CD4-positive, alpha-beta T cell treated with Interleukin-1 beta for 1 hour (primary cell): Measurements from ENCODE around the gene NTSR1.

Experiments used
- DNase-seq, 2 donors: peaks; one replicate each; pipeline ENCODE4 v3.0.0-alpha.2; 2020 to 2022

Gene NTSR1

DNA sequence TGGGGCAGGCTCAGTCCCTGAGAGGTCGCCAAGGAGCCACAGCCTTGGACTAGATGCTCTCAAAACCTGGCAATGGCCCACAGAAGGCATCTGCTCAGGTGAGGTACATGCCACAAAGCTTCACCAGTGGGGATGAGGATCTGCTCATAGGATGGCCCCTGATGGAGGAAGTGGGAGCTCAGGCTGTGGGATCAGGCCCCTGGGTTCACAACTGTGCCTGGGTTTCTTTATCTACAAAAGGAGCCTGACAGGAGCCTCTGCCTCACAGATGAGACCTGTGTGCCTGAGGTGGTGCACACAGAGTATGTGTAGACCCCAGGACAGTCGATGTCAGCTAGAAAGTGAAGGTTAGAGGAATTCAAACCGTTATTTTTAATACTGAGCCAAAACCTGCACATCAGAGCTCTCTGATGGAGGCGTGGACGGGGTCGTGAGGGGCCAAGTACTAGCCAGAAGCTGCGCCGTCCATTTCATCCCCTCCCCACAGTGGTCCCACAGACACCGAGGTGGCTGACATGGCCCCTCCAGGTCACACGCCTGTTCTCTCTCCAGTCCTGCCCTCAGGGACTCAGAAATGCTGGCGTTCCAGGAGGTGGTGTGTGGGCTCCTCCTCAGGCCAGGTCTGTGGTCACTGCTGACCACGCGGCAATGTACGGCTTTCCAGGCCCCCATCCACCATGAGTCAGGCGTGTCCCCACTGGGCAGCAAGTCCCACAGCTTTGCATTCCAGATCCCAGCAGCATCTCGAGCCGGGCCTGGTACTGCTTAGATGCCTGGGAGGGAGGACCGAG is 33.3 kb downstream of the NTSR1 start:
- DNase-seq: no peak

DNA sequence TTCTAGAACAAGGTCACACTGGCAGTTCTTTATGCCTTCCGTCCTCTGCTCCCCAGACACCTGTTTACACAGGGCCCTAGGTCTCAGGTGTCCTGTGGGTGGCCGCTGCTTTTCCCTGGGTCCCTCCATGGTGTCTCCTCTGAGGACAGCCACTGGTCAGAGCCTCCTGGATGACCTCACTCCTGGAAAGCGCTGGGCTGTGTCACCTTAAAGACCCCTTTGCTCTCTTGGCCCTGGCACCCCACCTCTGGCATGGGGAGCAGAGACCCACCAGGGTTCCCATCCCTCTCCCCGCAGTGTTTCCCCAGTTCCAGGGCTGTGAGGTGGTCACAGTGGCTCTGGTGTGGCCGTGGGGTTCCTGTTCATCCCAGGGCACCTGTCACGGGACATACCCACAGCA is 33.9 kb downstream of the NTSR1 start:
- DNase-seq: no peak

DNA sequence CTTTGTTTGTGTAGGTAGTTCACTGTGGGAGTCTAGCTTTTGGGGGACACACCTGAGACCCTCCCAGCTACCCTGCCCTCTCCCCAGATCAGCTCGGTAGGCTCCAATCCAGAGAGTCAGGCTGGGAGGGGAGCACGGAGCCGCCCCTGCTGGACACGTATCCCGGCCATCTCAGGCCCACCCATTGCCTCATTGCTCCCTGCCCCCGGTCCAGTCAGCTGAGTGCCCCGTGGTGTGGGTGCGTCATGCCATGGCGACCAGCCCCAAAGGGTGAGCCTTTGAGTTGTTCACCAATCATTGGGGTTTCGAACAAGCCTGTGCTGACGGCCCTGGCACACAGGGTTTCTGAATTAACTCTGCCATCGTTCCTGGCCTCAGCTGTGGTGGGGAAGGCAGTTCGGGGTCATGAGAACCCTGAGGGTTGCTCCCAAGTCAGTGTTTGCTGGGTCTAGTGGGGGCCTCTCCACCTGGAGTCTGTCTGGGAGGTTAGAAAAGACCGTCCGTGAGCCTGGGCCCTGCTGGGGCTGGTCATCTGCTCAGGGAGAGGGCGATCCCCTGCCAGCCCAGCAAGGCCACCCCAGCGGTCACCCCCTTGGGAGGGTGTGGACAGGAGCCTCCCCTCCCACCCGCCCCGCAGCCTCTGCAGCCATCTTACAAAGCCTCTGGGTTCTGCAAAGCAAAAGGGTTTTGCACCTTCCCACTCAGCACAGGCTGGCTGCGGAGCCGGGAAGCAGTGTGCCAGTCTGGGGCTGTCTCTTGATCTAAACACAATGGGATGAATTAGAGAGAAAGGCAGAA is 34.5 kb downstream of the NTSR1 start:
- no peak for DNase-seq

DNA sequence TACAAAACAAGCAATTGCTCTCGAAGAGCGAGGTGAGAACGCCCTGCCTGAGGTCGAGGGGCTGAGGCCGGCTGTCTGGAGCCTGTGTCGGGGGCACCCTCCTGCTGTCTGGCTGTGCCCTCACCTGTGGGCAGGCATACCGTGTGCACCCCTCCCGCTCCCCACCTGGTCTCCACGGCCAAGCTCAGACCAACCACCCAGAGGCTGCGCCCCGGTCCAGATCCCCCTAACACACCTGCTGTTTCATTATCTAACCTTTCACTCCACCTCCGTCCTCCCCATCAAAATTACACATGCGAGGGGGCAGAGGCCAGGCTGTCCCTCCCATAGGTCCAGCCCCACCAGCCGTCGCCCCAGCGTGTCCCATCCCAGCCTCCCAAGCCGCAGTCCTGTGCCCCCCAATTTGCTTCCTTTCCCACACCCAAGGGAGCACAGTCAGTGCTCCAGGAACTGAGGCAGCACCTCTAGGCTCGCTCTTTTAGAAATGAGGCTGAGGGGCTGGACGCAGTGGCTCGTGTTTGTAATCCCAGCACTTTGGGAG is 35.2 kb downstream of the NTSR1 start:
- DNase-seq: no peak

DNA sequence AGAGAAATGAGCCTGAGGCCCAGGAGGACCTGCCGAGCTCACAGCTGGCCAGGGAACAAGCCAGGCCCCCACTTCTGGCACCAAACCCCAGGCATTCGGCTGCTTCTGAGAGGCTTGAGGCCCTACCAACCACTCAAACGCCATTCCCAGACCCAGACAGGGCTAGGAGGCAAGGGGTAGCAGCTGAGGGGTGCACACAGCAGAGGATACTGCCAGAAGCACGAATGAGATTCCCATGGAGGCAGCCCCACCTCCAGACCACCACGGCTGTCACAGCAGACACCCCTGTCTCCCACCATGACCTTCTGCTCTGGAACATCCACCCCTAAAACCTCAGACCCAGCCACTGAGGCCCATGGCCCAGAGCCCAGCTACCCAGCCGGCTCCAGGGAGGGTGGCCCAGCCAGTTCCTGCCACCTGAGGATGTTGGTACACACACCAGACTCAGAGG is 36.1 kb downstream of the NTSR1 start:
- no peak for DNase-seq

DNA sequence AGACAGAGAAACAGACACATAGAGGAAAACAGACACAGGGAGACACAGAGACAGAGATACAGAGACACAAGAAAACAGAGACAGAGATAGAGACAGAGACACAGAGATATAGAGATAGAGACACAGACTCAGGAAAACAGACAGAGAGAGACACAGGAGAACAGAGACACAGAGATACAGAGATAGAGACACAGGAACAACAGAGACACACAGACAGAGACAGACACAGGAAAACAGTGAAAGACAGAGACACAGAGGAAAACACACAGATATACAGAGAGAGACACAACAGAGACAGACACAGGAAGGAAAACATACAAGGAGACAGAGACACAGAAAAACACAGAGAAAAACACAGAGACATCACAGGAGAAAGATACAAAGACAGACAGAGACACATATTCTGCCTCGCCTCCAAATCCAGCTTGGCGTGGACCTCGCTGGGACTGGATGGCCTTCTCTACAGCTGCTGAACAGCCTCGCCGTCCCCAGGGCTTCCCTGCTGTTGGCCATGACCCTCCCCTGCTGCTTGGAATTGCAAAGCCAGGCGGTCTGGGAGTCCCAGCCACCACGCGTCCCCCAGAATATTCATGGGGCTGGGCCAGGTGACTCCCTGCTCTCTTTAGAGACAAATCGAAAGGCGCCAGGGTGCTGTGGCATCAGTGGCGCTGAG is 36.8 kb downstream of the NTSR1 start:
- no peak for DNase-seq

DNA sequence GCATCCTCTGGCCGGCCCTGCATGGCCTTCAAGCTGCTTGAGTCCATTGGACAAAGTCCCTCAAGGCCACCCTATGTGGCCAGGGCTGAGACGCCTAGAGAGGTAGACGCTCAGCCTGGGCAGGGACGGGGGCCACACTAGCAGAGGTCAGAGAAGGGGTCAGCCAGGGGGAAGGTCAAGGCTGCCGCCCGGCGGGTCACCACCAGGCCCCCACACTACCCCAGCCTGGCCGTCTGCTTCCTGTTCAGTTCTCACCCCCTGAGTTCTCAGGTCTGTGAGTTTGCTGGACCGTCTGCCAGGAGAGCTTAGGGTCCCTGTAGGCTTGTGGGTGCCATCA is 37.3 kb downstream of the NTSR1 start:
- DNase-seq: no peak

DNA sequence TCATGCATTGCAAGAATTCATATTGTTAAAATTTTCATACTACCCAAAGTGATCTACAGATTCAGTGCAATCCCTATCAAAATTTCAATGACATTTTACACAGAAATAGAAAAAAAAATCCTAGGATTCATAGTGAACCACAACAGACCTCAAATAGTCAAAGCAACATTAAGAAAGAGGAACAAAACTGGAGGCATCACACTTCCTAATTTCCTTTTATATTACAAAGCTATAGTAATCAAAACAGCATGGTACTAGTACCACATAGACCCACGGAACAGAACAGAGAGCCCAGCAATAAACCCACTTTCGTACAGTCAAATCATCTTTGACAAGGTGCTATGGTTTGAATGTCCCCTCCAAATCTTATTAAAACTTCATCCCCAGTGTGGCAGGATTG is 39.7 kb downstream of the NTSR1 start:
- no peak for DNase-seq

DNA sequence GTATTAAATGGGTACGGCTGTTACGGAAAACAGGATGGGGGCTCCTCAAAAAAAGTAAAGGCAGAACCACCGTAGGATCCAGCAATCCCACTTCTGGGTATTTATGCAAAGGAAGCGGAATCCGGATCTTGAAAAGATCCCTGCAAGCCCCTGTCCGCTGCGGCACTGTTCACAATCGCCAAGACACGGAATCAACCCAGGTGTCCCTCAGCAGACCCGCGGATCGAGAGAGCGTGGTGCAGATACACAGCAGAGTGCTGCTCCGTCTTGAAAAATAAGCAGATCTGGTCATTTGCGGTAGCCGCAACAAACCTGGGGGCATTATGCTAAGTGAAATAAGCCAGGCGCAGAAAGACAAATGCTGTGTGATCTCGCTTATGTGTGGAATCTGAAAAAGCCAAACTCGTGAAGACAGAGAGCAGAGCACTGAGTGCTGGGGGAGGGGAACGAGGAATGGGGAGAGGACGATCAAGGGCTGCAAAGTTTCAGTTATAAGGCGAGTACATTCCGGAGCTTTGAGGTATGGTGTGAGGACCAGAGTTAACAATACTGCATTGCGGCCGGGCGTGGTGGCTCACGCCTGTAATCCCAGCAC is 41.3 kb downstream of the NTSR1 start:
- no peak for DNase-seq

DNA sequence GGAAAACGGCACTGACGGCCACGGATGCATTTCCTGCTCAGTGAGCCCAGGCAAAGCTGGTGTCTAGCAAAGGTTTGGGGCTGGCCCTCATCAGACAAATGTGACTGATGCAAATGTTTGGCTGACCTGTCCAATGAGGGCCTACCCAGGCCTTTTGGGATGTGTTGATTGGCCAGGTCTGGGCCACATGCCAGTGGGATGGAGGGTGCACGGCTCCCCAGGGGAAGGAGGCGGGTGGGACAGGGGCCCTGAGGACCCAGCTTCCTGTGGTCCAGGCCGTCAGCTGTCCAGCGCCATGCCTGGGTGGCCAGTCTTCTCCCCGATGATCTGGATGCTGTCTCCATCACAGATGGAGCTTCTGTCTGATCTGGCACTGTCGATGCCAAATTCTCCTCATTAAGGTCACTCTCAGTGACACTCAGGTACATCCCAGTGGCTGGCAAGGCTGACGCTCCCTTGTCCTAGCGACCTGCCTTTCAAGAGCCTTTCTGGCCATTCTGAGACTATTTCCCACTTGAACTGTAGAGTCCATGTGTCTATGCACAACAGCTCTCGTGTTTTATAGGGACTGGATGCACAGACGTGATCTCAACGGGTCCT is 43.0 kb downstream of the NTSR1 start:
- DNase-seq: no peak

DNA sequence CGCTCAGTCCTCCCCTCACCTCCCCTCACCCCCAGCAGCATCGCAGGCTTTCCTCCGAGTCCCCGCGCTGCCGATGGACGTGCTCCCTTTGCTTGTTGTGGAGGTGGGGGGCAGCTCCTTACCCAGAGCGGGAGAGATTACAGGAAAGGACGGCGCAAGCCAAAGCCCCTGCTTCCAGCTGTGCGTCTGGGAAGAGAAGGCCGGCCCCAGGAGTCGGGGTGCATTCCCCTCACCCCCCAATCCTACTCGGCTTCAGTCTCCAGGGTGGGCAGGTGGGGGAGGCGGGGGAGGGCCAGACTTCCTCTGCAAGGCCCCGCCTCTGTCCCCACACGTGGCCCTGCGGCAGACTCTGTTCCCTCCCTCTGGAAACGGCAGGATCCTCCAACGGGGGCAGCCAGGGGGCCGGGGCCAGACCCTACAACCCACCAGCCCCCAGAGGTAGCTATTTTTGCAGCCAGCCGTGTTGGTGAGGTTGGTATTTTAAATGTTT is 43.6 kb downstream of the NTSR1 start:
- DNase-seq: no peak

DNA sequence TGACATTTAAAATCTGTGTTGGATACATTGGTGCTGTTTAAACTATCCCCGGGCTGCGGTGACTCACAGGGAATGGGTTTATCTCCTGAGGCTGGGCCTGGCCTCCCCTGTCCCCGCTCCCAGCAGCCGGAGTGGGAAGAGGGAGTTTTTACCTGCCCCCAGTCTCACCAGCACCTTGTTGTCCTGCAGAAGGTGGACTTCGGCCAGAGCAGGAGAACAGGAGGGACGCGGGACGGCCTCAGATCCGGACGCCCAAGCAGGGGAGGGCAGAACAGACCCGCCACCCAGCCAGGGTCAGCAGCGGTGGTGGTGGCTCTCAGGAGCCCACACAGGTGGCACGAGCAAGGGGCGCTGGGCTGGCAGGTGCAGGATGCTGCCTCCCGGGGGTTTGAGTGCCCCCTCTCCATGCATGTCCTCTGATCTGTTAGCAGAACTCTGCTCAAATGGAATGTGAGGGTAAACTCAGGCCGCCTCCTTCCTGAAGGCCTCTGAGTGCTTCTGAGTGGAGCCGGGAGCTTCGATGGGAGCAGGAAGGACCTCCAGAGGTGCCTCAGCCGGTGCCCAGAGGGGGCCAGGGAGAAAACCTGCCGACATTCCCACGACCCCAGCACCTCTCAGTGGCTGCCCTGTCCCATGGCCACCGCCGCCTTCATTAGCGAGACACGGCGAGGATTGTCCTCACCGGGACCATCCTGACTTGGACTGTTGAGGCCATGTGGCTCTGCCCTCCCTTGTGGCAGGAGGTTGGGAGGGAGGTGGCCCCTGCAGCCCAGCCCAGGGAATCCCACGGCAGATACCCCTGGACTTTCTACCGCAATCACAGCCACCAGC is 44.2 kb downstream of the NTSR1 start:
- DNase-seq: no peak

DNA sequence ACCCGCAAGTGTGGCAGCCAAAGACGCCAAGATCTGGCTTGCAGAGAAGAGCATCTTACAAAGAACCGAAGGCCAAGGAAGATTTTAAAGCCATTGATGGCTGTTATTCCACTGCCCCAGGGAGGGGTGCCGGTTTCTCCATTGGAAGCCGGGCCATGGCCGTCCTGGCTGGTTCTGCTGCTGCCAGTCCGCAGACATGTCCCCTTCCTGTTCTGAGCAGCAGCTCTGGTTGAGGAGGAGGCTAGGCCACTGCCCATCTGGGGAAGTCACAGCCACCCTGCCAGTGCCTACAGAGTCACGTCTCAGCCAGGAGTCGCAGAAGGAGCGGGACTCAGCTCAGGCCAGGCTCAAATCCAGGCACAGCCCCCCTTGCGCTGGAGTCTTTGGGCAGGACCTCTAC is 45.0 kb downstream of the NTSR1 start:
- no peak for DNase-seq

DNA sequence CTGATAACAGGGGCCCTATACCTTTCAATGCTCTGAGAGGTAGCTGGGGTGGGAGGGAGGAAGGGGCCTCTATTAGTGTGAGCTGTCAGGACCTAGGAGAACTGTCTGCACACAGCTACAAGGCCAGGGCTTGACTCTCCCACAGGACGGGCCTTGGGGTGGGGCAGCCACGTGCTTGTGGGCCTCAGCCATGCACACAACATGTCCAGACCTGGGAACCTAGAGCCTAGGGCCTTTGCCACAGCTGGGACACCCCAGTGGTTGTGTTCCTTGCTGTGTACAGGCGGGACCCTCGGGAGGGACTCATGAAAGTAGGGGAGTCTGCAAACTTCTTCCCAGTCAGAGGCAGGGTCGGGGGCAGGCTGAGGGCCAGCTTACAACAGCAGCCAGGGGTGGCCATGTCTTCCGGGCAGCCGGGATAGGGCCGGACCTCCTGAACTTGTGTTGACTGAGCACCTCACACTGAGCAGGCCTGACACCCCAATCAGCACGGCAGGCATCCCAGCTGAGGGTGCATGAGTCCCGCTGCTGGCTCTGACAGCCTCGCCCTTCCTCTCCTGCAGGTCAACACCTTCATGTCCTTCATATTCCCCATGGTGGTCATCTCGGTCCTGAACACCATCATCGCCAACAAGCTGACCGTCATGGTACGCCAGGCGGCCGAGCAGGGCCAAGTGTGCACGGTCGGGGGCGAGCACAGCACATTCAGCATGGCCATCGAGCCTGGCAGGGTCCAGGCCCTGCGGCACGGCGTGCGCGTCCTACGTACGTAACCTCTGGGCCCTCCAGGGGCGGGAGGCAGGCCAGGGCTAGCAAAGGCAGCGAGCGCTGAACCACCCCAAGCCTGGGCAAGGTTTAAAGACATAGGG is 45.7 kb downstream of the NTSR1 start:
- no peak for DNase-seq

DNA sequence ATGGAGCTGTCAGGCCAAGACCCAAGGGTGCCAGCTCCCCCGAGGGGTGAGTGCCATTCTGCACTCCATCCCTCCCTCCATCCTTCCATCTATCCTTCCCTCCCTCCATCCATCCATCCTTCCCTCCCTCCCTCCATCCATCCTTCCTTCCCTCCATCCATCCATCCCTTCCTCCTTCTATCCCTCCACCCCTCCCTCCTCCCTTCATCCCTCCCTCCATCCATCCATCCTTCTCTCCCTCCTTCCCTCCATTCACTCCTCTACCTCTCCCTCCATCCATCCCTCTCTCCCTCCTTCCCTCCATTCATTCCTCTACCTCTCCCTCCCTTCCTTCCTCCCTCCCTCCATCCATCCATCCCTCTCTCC is 46.3 kb downstream of the NTSR1 start:
- no peak for DNase-seq

DNA sequence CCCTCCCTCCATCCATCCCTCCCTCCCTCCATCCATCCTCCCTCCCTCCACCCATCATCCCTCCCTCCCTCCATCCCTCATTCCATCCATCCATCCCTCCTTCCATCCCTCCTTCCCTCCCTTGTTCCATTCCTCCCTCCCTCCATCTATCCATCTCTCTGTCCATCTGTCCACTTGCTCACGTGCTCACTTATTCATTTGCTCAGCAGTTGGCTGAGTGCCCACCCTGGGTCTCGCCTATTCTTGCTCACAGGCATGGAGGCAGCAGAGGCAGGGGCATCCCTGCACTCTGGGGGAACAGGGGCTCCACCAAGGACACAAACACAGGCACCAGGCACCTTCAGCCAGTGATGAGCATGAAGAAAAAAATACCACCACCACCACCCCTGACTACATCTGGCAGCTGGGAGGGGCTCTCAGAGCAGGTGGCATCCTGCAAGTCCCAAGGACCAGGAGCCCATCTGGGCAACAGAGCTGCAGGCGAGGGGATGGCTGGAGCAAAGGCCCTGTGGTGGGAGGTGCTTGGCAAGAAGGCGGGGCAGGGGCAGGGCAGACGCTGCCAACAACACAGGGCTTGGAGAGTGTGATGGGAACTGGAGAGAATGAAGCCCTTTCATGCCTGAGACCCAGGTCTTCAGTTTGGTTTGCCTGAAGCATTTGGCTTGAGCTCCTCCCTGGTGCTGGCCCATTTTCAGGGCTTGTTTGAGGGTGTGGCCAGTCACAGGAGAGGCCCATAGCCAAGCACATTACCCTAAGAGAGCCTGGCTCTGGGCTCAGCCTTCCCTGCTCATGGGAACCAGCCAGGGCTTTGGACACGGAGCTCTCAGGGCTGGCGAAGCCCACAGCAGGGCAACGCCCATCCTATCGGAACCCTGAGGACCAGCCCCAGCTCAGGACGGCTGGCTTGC is 47.4 kb downstream of the NTSR1 start:
- DNase-seq: no peak

DNA sequence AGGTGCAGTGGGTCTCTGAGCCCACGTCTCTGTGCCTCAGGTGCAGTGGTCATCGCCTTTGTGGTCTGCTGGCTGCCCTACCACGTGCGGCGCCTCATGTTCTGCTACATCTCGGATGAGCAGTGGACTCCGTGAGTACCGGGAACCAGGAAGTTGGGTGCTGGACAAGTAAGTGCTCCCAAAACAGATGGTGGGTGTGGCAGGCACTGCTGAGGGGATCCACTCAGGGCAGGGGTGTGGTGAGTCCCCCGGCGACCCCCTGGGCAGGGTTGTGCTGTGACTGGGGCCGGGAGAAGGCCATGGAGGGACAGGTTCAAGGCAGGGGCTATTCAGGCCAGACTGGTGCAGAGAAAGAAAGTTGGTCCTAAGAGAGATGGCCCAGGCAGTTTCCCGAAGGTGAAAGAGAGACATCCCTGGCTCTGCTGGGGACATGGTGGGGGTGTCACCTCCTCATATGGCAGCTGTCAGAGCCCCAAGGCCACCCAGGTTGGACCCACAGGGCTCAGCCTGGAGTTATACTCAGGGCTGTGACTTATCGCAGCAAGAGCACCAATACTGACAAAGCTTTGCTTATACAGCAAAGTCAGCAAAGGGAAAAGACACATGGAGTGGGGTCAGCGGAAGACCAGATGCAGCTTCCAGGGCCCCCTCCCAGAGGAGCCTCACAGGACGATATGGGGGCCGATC is 49.7 kb downstream of the NTSR1 start:
- no peak for DNase-seq

DNA sequence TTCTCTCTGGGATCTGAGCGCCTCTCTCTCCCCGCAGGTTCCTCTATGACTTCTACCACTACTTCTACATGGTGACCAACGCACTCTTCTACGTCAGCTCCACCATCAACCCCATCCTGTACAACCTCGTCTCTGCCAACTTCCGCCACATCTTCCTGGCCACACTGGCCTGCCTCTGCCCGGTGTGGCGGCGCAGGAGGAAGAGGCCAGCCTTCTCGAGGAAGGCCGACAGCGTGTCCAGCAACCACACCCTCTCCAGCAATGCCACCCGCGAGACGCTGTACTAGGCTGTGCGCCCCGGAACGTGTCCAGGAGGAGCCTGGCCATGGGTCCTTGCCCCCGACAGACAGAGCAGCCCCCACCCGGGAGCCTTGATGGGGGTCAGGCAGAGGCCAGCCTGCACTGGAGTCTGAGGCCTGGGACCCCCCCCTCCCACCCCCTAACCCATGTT is 51.4 kb downstream of the NTSR1 start:
- peak in 1 of 2 donors; percentile 18 for DNase-seq

DNA sequence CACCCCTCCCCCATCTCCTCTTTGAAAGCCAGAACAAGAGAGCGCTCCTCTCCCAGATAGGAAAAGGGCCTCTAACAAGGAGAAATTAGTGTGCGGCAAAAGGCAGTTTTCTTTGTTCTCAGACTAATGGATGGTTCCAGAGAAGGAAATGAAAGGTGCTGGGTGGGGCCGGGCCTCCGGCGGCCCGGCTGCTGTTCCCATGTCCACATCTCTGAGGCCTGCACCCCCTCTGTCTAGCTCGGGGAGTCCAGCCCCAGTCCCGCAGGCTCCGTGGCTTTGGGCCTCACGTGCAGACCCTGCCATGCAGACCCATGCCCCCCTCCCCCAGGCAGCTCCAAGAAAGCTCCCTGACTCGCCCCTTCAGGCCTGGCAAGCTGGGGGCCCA is 51.8 kb downstream of the NTSR1 start:
- no peak for DNase-seq
